GM18870 (cell line): ENCODE results near the gene VMP1.
"Not testable (repeated sequence)": the region's sequence is repeated elsewhere in the genome, so short reads cannot be mapped to it uniquely, and the experiment has no call there.

Experiments
- ATAC-seq: cut with Tn5 transposase; IDR thresholded peaks from one replicate; pipeline ENCODE4 v1.9.1; 2021; ENCODE audit warnings: moderate library complexity; ENCODE audit not compliant: unreplicated experiment

The VMP1 gene

GRCh38 chr17:59776577-59776976, 69.1 kb downstream of the VMP1 start:
- ATAC-seq = no peak

- ATAC-seq = no peak
Observed at GRCh38 chr17:59777033-59777432, 69.6 kb downstream of the VMP1 start.

- no peak for ATAC-seq
Observed at GRCh38 chr17:59778996-59779395, 71.5 kb downstream of the VMP1 start.

- ATAC-seq = no peak
Observed at GRCh38 chr17:59779521-59779920, 72.1 kb downstream of the VMP1 start.

- not testable (repeated sequence) for ATAC-seq
Observed at GRCh38 chr17:59780548-59780947, 73.1 kb downstream of the VMP1 start.

GRCh38 chr17:59783221-59784047, 76.0 kb downstream of the VMP1 start:
- no peak for ATAC-seq

- no peak for ATAC-seq
Observed at GRCh38 chr17:59785091-59785799, 77.8 kb downstream of the VMP1 start.

- no peak for ATAC-seq
Observed at GRCh38 chr17:59786213-59786535, 78.7 kb downstream of the VMP1 start.

- ATAC-seq = peak; percentile 86
Observed at GRCh38 chr17:59786536-59787319, 79.3 kb downstream of the VMP1 start.

GRCh38 chr17:59789849-59790248, 82.4 kb downstream of the VMP1 start:
- not testable (repeated sequence) for ATAC-seq

- ATAC-seq = not testable (repeated sequence)
Observed at GRCh38 chr17:59790418-59790817, 83.0 kb downstream of the VMP1 start.

- no peak for ATAC-seq
Observed at GRCh38 chr17:59790910-59791309, 83.5 kb downstream of the VMP1 start.

GRCh38 chr17:59791603-59792457, 84.4 kb downstream of the VMP1 start:
- no peak for ATAC-seq

- not testable (repeated sequence) for ATAC-seq
Observed at GRCh38 chr17:59792458-59792823, 85.0 kb downstream of the VMP1 start.

GRCh38 chr17:59793205-59793604, 85.8 kb downstream of the VMP1 start:
- ATAC-seq = no peak

GRCh38 chr17:59796138-59796537, 88.7 kb downstream of the VMP1 start:
- ATAC-seq = no peak

- no peak for ATAC-seq
Observed at GRCh38 chr17:59796785-59797205, 89.3 kb downstream of the VMP1 start.

- ATAC-seq = no peak
Observed at GRCh38 chr17:59798111-59798510, 90.7 kb downstream of the VMP1 start.

GRCh38 chr17:59800530-59800942, 93.1 kb downstream of the VMP1 start:
- ATAC-seq = no peak

GRCh38 chr17:59802160-59802559, 94.7 kb downstream of the VMP1 start:
- ATAC-seq = no peak
